WTC11 (cell line): ENCODE results near the gene NMUR1. TPM values are rescaled to one million over a fixed set of nuclear protein-coding genes. Genes with fewer than 3 reads are reported as not detected.

ENCODE experiments used
- ATAC-seq: fragments of 200-7000 bp; cut with Tn5 transposase; 2 replicates; pipeline ENCODE4 v1.10.0; 2021; ENCODE audit warnings: mild to moderate bottlenecking, moderate library complexity
- CTCF ChIA-PET: fragments of 300-600 bp; sonication (Branson Sonifier 250); formaldehyde crosslinking; loops from one replicate; lab custom pipeline; 2021; ENCODE audit warnings: antibody characterized with exemption; lab: Charles Lee
- POLR2A ChIA-PET: fragments of 350-600 bp; sonication (Branson Sonifier 250); formaldehyde crosslinking; loops from one replicate; lab custom pipeline; 2021; ENCODE audit warnings: antibody characterized with exemption; lab: Charles Lee
- DNase-seq: peaks from one replicate; pipeline ENCODE4 v3.0.0; 2021; ENCODE audit warnings: low spot score
- H3K27ac Mint-ChIP-seq: 2 replicates; pipeline ENCODE4 v1.8.0; 2021; ENCODE audit warnings: mixed read lengths
- H3K27me3 Mint-ChIP-seq: 2 replicates; pipeline ENCODE4 v1.8.0; 2021; ENCODE audit warnings: low read depth, mild to moderate bottlenecking, moderate library complexity, mixed read lengths
- H3K36me3 Mint-ChIP-seq: 2 replicates; pipeline ENCODE4 v1.8.0; 2021; ENCODE audit warnings: mixed read lengths
- H3K4me1 Mint-ChIP-seq: 2 replicates; pipeline ENCODE4 v1.8.0; 2022; ENCODE audit warnings: mixed read lengths
- H3K4me3 Mint-ChIP-seq: 2 replicates; pipeline ENCODE4 v1.8.0; 2021; ENCODE audit warnings: mild to moderate bottlenecking, moderate library complexity, mixed read lengths
- H3K9me3 Mint-ChIP-seq: 2 replicates; pipeline ENCODE4 v1.8.0; 2021; ENCODE audit warnings: mixed read lengths
- CREB1 ChIP-seq: sonication (generic); formaldehyde crosslinking; IDR thresholded peaks from 2 replicates; pipeline ENCODE4 v1.8.0; 2023; ENCODE audit warnings: mild to moderate bottlenecking, missing genetic modification reagents
- ELF4 ChIP-seq: sonication (generic); formaldehyde crosslinking; IDR thresholded peaks from 2 replicates; pipeline ENCODE4 v1.8.1; 2022; ENCODE audit warnings: low read depth, mild to moderate bottlenecking, moderate library complexity, missing genetic modification reagents
- ETV6 ChIP-seq: sonication (generic); formaldehyde crosslinking; IDR thresholded peaks from 2 replicates; pipeline ENCODE4 v1.8.1; 2022; ENCODE audit warnings: mild to moderate bottlenecking, missing genetic modification reagents
- FOXP1 ChIP-seq: sonication (generic); formaldehyde crosslinking; IDR thresholded peaks from 2 replicates; pipeline ENCODE4 v1.8.0; 2022; ENCODE audit warnings: missing genetic modification reagents, mild to moderate bottlenecking, moderate library complexity, borderline replicate concordance
- GRHL2 ChIP-seq: fragments of 250-450 bp; sonication (Bioruptor Pico); IDR thresholded peaks from 2 replicates; pipeline ENCODE4 v1.8.0; 2022; ENCODE audit warnings: mild to moderate bottlenecking, moderate library complexity; ENCODE audit not compliant: insufficient replicate concordance, severe bottlenecking
- IRF2 ChIP-seq: sonication (generic); formaldehyde crosslinking; IDR thresholded peaks from 2 replicates; pipeline ENCODE4 v1.8.0; 2022; ENCODE audit warnings: low read depth, missing genetic modification reagents, borderline replicate concordance
- NFE2L1 ChIP-seq: sonication (generic); formaldehyde crosslinking; IDR thresholded peaks from 2 replicates; pipeline ENCODE4 v1.8.1; 2023; ENCODE audit warnings: missing genetic modification reagents
- NR1H2 ChIP-seq: sonication (generic); formaldehyde crosslinking; IDR thresholded peaks from 2 replicates; pipeline ENCODE4 v1.9.0; 2021; ENCODE audit warnings: mild to moderate bottlenecking, moderate library complexity, missing genetic modification reagents
- OVOL2 ChIP-seq: fragments of 250-450 bp; sonication (Bioruptor Pico); IDR thresholded peaks from 2 replicates; pipeline ENCODE4 v1.9.0; 2021; ENCODE audit warnings: mild to moderate bottlenecking, borderline replicate concordance
- RORB ChIP-seq: fragments of 250-450 bp; sonication (Bioruptor Pico); IDR thresholded peaks from 2 replicates; pipeline ENCODE4 v1.9.0; 2021; ENCODE audit warnings: mild to moderate bottlenecking
- SMAD3 ChIP-seq: sonication (generic); formaldehyde crosslinking; IDR thresholded peaks from 2 replicates; pipeline ENCODE4 v1.8.0; 2022; ENCODE audit warnings: missing genetic modification reagents, mild to moderate bottlenecking, borderline replicate concordance
- ZNF263 ChIP-seq: sonication (generic); formaldehyde crosslinking; IDR thresholded peaks from 2 replicates; pipeline ENCODE4 v1.8.1; 2022; ENCODE audit warnings: low read depth, mild to moderate bottlenecking, moderate library complexity, missing genetic modification reagents
- ZNF317 ChIP-seq: sonication (generic); formaldehyde crosslinking; IDR thresholded peaks from 2 replicates; pipeline ENCODE4 v1.8.1; 2023; ENCODE audit warnings: low read depth, mild to moderate bottlenecking, moderate library complexity, missing genetic modification reagents, borderline replicate concordance
- ZNF423 ChIP-seq: fragments of 250-450 bp; sonication (Bioruptor Pico); IDR thresholded peaks from 2 replicates; pipeline ENCODE4 v2.1.2; 2022; ENCODE audit warnings: mild to moderate bottlenecking, moderate library complexity
- total RNA-seq: library from RNA; stranded (reverse); gene quantifications from 3 replicates; pipeline ENCODE4 v1.2.3, GENCODE V29; 2021
- TF ChIP-seq, protein P1 (sequence below): sonication (generic); formaldehyde crosslinking; IDR thresholded peaks from 2 replicates; pipeline ENCODE4 v1.8.1; 2022; ENCODE audit warnings: missing genetic modification reagents, borderline replicate concordance
- TF ChIP-seq, protein P2 (sequence below): sonication (generic); formaldehyde crosslinking; IDR thresholded peaks from 2 replicates; pipeline ENCODE4 v1.8.1; 2023; ENCODE audit warnings: mild to moderate bottlenecking, missing genetic modification reagents
- TF ChIP-seq, protein P3 (sequence below): fragments of 250-450 bp; sonication (Bioruptor Pico); IDR thresholded peaks from 2 replicates; pipeline ENCODE4 v1.9.0; 2021; ENCODE audit warnings: mild to moderate bottlenecking, borderline replicate concordance
- TF ChIP-seq, protein P4 (sequence below): sonication (generic); formaldehyde crosslinking; IDR thresholded peaks from 2 replicates; pipeline ENCODE4 v1.8.1; 2022; ENCODE audit warnings: low read depth, mild to moderate bottlenecking, moderate library complexity, missing genetic modification reagents, borderline replicate concordance
- TF ChIP-seq, protein P5 (sequence below): fragments of 250-450 bp; sonication (Bioruptor Pico); IDR thresholded peaks from 2 replicates; pipeline ENCODE4 v1.9.0; 2021; ENCODE audit warnings: moderate library complexity, mild to moderate bottlenecking, inconsistent platforms, borderline replicate concordance
- TF ChIP-seq, protein P6 (sequence below): sonication (generic); formaldehyde crosslinking; IDR thresholded peaks from 2 replicates; pipeline ENCODE4 v1.8.0; 2023; ENCODE audit warnings: missing genetic modification reagents

NMUR1 gene
- total RNA-seq, 1 experiment from 2014 or later: 0.42 TPM

DNA sequence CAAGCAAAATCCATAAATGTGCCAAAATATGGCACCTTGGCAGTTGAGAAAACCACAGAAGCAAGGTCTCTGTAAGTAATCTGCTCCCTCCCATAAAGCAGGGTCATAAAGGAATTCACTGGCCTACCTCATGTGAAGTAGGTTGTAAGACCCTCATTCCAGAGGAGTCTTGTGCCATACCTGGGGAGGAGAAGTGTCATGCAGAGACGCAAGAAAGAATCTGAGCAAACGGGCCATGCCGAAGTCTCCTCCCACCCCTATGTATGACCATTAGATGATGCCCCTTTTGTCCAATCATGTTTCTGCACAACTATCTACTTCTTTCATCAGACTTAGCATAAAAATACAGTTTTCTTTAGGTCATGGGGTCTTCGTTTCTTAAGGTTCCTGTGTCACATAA is 14.6 kb downstream of the NMUR1 start:
- Mint-ChIP-seq H3K4me1 (peaks cover 22% of the 10 kb centered on the region), H3K27ac (no peak overlapping the region), H3K36me3 (no peaks in the 10 kb centered on the region)
- ChIA-PET CTCF (interaction anchor here (1.0 kb wide), 2 partner anchors 26 to 33 kb away, joined by 4 to 6 read pairs; no protein-coding TSS in a partner anchor), POLR2A (interaction anchor here (0.9 kb wide), 1 partner anchor 24 kb away, joined by 3 read pairs; no protein-coding TSS in a partner anchor)
- TF ChIP-seq, protein P1, sequence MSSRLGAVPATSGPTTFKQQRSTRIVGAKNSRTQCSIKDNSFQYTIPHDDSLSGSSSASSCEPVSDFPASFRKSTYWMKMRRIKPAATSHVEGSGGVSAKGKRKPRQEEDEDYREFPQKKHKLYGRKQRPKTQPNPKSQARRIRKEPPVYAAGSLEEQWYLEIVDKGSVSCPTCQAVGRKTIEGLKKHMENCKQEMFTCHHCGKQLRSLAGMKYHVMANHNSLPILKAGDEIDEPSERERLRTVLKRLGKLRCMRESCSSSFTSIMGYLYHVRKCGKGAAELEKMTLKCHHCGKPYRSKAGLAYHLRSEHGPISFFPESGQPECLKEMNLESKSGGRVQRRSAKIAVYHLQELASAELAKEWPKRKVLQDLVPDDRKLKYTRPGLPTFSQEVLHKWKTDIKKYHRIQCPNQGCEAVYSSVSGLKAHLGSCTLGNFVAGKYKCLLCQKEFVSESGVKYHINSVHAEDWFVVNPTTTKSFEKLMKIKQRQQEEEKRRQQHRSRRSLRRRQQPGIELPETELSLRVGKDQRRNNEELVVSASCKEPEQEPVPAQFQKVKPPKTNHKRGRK (CRISPR knock-in tag): no peak
- TF ChIP-seq ZNF263 (CRISPR knock-in tag) (no peak), FOXP1 (CRISPR knock-in tag) (no peak), GRHL2 (CRISPR knock-in tag) (no peak)
- TF ChIP-seq, all 79 proteins: peak for 0
- no peaks in the 10 kb centered on the region for H3K9me3 Mint-ChIP-seq
- H3K4me3 Mint-ChIP-seq: no peak overlapping the region
- no peak for DNase-seq
- peaks cover 11% of the 10 kb centered on the region for H3K27me3 Mint-ChIP-seq
- no peak for ATAC-seq

DNA sequence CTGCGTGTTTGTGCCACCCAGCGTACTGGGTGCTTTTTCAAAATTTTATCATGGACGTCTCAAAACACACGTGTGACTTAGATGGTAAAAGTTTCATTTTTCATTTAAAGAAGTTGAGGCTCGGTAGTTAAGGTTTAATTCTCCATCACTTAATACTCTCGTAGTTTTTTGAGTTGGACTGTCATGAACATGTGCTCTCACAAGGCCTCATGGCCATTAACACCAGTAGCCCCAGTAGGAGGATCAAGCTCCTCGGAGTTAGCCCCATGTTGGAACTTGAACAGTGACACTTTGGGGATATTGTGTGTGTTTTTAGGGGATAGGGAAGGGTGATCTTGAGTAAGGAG is 15.3 kb downstream of the NMUR1 start:
- CTCF ChIA-PET: interaction anchor here (1.0 kb wide), 2 partner anchors 27 to 32 kb away, joined by 4 to 6 read pairs; no protein-coding TSS in a partner anchor
- POLR2A ChIA-PET: interaction anchor here (0.9 to 1.6 kb wide), 2 partner anchors 24 to 51 kb away, joined by 3 to 13 read pairs; partner anchors contain the start of gene NCL

DNA sequence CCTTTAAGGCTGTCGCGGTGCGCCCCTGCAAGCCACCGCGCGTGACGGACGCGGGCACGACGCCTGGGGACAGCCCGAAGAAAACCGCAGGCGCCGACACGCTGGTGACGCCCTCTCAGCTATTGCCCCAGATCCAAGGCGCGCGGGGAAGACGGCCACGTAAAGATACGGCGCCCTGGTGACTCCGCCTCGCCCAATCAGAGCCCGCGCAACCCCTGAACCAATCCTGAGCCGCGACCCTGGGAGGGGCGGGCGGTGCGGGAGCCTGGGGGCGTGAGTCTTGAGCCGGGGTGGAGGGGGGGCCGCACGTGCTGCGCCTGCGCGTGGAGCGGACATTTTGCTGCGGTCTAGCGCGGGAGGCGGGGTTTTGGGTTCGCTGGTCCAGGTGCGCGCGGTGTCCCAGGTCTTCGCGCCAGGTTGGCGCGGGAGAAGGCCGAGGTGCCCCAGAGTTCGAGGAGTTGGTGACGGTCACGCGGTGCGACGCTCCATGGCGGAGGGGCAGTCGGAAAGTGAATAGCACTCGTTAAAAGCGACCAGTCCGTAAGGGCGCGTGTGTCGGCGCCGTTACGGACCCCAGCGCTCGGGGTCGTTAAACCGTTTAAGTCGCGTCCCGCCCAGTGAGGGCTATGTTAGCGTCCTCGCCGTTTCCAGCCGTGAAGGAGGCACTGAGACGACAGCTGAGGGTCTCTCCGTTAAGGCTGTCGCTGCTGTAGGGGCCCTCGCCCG is 15.9 kb downstream of the NMUR1 start:
- peaks cover 22% of the 10 kb centered on the region for H3K4me1 Mint-ChIP-seq
- H3K9me3 Mint-ChIP-seq: no peaks in the 10 kb centered on the region
- POLR2A ChIA-PET: interaction anchor here (0.9 to 1.6 kb wide), 2 partner anchors 25 to 50 kb away, joined by 3 to 13 read pairs; partner anchors contain the start of gene NCL
- H3K27me3 Mint-ChIP-seq: peaks cover 11% of the 10 kb centered on the region
- H3K27ac Mint-ChIP-seq: peak overlapping the region; percentile 99
- peak; percentile 98 for ATAC-seq
- CTCF ChIA-PET: interaction anchor here (0.6 to 1.0 kb wide), 7 partner anchors 25 to 158 kb away, joined by 3 to 6 read pairs (median 3); no protein-coding TSS in a partner anchor
- peak overlapping the region; percentile 90 for H3K4me3 Mint-ChIP-seq
- H3K36me3 Mint-ChIP-seq: no peaks in the 10 kb centered on the region
- DNase-seq: peak; percentile 97
- TF ChIP-seq GRHL2 (CRISPR knock-in tag): no peak
- peak; percentile 91 for TF ChIP-seq SMAD3
- TF ChIP-seq, protein P2, sequence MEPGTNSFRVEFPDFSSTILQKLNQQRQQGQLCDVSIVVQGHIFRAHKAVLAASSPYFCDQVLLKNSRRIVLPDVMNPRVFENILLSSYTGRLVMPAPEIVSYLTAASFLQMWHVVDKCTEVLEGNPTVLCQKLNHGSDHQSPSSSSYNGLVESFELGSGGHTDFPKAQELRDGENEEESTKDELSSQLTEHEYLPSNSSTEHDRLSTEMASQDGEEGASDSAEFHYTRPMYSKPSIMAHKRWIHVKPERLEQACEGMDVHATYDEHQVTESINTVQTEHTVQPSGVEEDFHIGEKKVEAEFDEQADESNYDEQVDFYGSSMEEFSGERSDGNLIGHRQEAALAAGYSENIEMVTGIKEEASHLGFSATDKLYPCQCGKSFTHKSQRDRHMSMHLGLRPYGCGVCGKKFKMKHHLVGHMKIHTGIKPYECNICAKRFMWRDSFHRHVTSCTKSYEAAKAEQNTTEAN (CRISPR knock-in tag): peak; percentile 64
- TF ChIP-seq ELF4: no peak
- TF ChIP-seq, protein P3, sequence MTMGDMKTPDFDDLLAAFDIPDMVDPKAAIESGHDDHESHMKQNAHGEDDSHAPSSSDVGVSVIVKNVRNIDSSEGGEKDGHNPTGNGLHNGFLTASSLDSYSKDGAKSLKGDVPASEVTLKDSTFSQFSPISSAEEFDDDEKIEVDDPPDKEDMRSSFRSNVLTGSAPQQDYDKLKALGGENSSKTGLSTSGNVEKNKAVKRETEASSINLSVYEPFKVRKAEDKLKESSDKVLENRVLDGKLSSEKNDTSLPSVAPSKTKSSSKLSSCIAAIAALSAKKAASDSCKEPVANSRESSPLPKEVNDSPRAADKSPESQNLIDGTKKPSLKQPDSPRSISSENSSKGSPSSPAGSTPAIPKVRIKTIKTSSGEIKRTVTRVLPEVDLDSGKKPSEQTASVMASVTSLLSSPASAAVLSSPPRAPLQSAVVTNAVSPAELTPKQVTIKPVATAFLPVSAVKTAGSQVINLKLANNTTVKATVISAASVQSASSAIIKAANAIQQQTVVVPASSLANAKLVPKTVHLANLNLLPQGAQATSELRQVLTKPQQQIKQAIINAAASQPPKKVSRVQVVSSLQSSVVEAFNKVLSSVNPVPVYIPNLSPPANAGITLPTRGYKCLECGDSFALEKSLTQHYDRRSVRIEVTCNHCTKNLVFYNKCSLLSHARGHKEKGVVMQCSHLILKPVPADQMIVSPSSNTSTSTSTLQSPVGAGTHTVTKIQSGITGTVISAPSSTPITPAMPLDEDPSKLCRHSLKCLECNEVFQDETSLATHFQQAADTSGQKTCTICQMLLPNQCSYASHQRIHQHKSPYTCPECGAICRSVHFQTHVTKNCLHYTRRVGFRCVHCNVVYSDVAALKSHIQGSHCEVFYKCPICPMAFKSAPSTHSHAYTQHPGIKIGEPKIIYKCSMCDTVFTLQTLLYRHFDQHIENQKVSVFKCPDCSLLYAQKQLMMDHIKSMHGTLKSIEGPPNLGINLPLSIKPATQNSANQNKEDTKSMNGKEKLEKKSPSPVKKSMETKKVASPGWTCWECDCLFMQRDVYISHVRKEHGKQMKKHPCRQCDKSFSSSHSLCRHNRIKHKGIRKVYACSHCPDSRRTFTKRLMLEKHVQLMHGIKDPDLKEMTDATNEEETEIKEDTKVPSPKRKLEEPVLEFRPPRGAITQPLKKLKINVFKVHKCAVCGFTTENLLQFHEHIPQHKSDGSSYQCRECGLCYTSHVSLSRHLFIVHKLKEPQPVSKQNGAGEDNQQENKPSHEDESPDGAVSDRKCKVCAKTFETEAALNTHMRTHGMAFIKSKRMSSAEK (CRISPR knock-in tag): 0 out of 2 replicates have a peak, but pooled peaks have one; percentile 37
- TF ChIP-seq ZNF423: no peak
- TF ChIP-seq OVOL2 (CRISPR knock-in tag): no peak
- no peak; the same call in 1 of the 2 replicates for TF ChIP-seq NR1H2 (CRISPR knock-in tag)
- TF ChIP-seq, protein P4, sequence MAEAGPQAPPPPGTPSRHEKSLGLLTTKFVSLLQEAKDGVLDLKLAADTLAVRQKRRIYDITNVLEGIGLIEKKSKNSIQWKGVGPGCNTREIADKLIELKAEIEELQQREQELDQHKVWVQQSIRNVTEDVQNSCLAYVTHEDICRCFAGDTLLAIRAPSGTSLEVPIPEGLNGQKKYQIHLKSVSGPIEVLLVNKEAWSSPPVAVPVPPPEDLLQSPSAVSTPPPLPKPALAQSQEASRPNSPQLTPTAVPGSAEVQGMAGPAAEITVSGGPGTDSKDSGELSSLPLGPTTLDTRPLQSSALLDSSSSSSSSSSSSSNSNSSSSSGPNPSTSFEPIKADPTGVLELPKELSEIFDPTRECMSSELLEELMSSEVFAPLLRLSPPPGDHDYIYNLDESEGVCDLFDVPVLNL: no peak
- peak; percentile 47; the same call in 1 of the 2 replicates for TF ChIP-seq NFE2L1 (CRISPR knock-in tag)
- TF ChIP-seq ZNF317 (CRISPR knock-in tag): no peak

More for the DNA sequence above, 15.3 kb downstream of the NMUR1 start:
- DNase-seq: no peak
- H3K27me3 Mint-ChIP-seq: peaks cover 11% of the 10 kb centered on the region
- H3K36me3 Mint-ChIP-seq: no peaks in the 10 kb centered on the region
- peaks cover 22% of the 10 kb centered on the region for H3K4me1 Mint-ChIP-seq
- TF ChIP-seq, protein P5, sequence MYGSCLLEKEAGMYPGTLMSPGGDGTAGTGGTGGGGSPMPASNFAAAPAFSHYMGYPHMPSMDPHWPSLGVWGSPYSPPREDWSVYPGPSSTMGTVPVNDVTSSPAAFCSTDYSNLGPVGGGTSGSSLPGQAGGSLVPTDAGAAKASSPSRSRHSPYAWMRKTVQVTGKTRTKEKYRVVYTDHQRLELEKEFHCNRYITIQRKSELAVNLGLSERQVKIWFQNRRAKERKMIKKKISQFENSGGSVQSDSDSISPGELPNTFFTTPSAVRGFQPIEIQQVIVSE (CRISPR knock-in tag): no peak
- TF ChIP-seq ETV6 (no peak), ZNF423 (no peak), RORB (CRISPR knock-in tag) (no peak), IRF2 (CRISPR knock-in tag) (no peak), CREB1 (no peak)
- TF ChIP-seq, protein P6, sequence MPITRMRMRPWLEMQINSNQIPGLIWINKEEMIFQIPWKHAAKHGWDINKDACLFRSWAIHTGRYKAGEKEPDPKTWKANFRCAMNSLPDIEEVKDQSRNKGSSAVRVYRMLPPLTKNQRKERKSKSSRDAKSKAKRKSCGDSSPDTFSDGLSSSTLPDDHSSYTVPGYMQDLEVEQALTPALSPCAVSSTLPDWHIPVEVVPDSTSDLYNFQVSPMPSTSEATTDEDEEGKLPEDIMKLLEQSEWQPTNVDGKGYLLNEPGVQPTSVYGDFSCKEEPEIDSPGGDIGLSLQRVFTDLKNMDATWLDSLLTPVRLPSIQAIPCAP (CRISPR knock-in tag): no peak
- TF ChIP-seq, all 79 proteins: peak for 0
- Mint-ChIP-seq H3K27ac (no peak overlapping the region; the same call in 1 of the 2 replicates), H3K9me3 (no peaks in the 10 kb centered on the region), H3K4me3 (peak overlapping the region; percentile 90)
- no peak for ATAC-seq
